Stimulated activated CD4-positive, alpha-beta T cell treated with anti-CD3 and anti-CD28 coated beads, Interleukin-2, amount 100 ng/mL, for 24 hours (primary cell): Measurements from ENCODE around the gene C16orf74.
A peak's percentile ranks its signal among the peaks of the same experiment; 100 is the strongest.

Experiments used
- DNase-seq, 2 donors: peaks; one replicate each; pipeline ENCODE4 v3.0.0-alpha.2; 2020

Gene C16orf74

GRCh38 chr16:85746460-85747215 lies 4.3 kb downstream of the C16orf74 start:
- no peak for DNase-seq

DNA sequence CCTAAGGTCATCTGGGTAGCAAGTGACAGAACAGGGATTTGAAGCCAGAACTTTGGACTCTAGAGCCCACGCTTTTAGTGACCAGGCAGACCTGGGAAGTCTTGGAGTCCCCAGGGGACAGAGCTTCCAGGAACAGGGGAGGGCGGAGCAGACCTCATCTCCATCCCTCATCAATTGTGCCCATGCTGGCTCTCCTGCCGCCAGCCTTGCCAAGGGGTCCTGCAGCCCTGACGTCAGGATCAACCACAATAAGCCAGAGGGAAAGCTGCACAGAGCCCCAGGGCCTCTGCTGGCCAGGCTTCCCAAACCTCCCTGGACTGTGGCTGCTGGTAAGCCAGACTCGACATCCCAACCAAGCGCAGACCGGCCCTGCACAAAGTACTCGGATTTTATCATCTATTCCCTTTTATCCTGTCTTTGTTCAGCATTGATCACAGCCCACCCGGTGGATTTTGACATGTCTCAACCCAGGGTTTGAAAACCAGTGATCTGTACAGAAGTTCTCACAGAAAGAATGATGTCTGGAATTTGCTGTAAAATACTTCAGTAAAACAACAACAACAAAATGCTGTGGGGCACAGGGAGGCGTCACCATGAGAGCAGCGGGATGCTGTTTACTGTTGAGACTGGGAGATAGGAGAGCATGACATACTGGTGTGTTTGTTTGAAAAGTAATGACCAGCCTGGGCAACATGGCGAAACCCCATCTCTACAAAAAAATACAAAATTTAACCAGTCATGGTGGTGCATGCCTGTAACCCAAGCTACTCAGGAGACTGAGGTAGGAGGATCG lies 11.8 kb downstream of the C16orf74 start:
- no peak for DNase-seq

GRCh38 chr16:85736921-85737320 lies 14.0 kb downstream of the C16orf74 start:
- no peak for DNase-seq

DNA sequence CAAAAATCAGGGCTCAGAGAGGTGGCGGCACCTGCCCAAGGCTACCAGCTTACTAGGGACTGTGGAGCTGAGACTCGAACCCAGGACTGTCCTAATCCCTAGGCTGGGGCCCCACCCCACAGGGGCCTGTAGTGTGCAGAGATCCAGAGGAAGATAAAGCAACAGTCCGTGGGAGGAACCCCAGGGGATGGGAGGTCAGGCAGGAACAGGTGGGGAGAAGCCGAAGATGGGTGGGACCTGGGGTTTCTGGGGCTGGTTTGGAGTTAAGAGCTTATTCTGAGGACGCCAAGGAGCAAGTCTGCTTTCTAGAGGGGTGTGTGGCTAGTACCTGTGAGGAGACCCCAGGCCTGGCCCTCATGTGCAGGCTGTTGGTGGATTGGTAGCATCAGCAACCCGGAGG lies 14.9 kb downstream of the C16orf74 start:
- DNase-seq, result no peak

DNA sequence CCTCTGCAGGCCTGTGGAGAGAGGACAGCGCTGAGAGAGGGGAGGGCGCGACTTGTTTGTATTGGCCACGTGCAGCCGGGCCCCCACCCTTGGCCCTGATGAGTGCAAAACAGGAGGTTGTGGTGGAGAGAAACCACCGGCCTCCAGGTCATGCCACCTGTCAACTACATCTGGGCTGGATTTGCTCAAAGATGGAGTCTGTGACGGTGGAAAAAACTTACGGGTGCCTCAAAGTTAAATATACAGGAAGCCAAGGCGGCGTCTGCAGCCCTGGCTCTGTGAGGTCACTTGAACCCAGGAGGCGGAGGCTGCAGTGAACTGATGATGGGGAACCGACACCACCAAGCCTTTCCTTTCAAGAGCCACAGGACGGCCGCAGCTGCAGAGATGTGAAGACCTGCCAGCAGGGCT lies 15.7 kb downstream of the C16orf74 start:
- DNase-seq, result peak in 1 of 2 donors; percentile 28

GRCh38 chr16:85734311-85735017 lies 16.4 kb downstream of the C16orf74 start:
- DNase-seq, result no peak

GRCh38 chr16:85733839-85734170 lies 17.1 kb downstream of the C16orf74 start:
- no peak for DNase-seq

GRCh38 chr16:85733155-85733838 lies 17.6 kb downstream of the C16orf74 start:
- DNase-seq, result no peak

DNA sequence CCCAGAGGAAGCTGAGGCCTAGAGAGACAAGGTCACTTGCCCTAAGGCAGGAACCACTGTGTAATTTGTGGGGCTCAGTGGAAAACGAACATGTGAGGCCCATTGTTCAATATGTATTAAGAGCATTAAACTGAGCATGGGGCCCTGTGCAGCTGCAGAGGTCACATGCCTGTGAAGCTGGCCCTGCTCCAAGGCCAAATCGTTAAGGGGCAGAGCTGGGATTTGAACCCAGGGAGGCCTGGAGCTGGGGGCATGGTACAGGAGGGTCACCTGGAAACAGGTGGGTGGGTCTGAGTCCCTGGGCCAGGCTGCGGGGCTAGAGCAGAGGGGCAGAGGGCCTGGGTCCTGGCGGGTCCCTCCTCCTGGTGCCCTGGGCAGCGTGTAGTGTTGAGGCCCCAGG lies 19.7 kb downstream of the C16orf74 start:
- no peak for DNase-seq

- DNase-seq, result no peak
Measured at GRCh38 chr16:85730186-85730465, 20.8 kb downstream of the C16orf74 start.

GRCh38 chr16:85729452-85730185 lies 21.3 kb downstream of the C16orf74 start:
- DNase-seq, result no peak

DNA sequence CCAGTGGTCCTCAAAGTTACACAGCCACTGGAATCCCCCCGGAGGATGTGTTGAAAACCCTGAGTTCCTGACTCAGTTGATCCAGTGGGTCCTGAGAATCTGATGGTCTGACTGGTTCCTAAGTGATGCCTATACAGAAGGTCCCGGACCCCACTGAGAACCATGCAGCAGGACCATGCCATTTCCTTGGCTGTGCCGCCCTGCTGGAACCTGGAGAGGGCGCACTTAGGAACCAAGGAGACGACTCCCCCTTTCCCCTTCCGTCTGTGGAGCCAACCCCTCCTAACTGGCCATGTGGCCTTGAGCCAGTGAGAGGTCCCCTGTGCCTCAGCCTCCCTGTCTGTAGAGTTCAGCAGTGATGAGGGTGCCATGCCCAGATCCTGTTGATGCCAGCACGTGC lies 22.0 kb downstream of the C16orf74 start:
- DNase-seq, result no peak

GRCh38 chr16:85724936-85725335 lies 26.0 kb downstream of the C16orf74 start:
- DNase-seq, result no peak

DNA sequence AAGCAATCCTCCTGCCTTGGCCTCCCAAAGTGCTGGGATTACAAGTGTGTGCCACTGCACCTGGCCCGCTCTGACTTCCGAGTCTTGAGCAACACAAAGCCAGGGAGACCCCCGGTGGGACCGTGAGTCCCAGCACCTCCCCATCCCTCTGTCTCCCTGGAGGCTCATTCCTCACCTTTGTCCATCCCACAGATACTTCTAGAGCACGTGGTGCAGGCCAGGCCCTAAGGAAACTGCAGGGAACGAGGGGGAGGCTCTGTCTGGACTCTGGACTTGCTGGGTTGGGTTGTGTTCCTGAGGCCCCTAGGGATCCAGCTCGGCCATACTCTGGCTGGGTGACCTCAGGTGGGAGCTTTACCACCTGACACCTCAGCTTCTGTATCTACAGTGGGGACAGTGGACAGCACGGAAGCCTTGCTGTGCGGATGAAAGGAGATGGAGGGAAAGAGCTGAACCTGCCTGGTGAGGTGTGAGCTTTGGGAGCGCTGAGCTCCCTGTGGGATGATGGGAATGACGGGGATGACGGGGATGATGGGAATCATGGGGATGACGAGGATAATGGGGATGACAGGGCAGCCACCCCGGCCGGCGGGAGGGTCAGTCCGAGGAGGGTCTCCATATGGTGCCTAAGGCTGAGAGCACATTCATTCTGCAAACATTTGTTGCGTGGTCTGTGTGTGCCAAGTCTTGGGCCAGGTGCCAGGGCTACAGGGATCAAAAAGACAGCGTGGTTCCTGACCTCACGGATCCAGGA lies 26.6 kb downstream of the C16orf74 start:
- DNase-seq, result no peak

DNA sequence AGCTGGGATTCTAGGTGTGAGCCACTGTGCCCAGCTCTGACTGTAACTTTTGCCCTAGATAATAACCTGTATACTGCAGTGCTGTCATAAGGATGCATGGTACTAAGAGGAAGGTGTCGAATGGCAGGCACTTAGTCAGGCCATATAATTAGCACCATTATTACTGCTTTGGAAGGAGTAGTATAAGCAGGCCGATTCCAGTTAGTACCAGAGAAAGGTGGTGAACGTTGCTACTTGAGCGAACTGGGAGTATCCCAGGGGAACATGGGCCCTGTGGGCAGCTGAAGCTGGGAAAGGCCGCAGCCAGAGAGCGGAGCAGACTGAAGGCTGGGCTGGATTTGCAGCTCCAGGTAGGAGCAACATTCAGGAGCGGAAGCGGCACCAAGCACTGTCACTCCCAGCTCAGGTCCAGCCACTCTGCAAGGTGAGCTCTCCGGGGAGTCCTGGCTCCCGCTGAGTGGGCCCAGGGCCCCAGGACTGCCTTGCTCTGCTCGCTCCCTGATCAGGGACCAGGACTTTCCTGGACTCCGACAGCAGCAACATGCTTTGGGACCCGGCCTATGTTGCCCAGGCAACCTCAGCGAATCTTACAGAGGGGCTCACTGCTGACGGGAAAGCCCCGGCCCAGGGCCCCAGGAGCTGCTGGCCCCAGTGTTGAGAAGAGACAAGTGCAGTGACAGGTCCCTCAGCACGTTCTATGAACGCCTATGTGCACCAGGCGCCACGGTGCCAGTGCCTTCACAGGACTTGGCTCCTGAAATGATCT lies 28.6 kb downstream of the C16orf74 start:
- DNase-seq, result no peak

DNA sequence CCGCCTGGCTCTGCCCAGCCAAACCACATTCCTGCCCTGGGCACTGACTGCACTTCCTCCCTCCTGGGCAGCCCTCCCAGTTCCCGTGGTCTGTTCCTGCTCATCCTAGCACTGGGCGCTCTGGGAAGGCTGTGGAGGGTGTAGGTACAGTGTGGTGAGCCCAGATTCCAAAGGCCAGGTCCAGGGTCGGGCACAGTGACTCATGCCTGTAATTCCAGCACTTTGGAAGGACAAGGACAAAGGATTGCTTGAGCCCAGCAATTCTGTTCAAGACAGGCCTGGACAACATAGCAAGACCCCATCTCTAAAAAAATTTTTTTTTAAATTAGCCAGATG lies 30.6 kb downstream of the C16orf74 start:
- DNase-seq, result no peak

GRCh38 chr16:85719605-85720301 lies 31.1 kb downstream of the C16orf74 start:
- no peak for DNase-seq

DNA sequence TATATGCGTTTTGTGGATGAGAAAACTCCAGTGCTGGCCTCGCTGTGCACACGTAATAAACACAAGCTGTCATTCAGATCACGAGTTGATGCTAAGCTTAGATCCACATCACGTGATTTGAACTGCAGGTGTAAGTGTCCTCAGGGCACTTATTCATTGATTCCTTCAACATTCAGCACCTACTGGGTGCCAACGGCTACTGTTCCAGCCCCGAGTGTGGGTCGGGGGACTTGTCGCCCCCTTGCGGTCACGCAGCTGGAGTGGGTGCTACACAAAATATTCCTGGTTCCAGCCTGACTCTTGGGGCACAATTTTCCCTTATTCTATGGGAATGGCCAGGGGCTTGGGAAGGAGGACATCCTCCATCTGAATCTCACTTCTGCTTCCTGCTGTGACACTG lies 32.2 kb downstream of the C16orf74 start:
- peak; percentile 22 to 32 for DNase-seq

- no peak for DNase-seq
Measured at GRCh38 chr16:85718153-85718477, 32.8 kb downstream of the C16orf74 start.

- DNase-seq, result peak; percentile 66
Measured at GRCh38 chr16:85717393-85718152, 33.3 kb downstream of the C16orf74 start.
